Measurements from ENCODE around the gene EIF3K.
A peak's percentile ranks its signal among the peaks of the same experiment; 100 is the strongest.

The EIF3K gene

DNA sequence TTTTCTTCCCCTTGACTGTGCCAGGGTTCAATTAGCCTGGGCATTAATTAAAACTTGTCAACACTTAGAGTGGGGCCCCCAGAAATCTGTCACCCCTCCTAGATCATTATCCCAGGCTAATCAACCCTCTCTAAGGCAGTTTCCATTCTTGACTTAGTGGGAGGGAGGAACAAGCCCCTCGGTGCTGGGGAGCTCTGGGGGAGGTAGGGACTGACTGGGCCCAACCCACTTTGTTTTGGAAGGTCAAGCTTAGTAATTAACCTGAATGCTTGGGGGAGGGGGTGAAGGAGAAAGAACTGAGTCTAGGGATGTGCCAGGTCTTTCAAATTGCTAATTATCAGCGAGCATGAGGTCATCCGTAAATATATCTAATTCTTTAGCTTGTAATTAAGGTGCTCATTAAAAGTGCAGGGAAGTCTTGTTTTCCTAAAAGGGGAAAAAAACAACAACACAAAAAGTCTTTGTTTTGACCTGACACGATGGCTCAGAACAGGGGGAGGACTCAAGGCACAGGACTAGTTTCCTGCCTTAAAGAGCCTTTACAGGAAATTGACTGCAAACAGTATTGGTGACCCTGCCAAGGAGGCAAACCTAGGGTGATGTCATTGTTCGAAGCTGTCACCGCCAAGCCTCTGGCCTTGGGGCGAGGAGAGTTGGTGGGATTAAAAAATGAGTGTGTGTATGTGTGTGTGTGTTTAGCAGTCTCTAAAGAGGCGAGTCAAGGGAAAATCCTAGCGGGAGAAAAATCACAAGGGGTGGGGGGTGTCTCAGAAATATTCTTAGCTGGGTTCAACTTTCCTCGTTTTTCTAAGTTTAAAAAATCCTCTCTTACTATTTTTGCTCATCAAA is 47.9 kb downstream of the EIF3K start:
- DNase-seq (ENCODE audit: low read depth, low spot score) = no peak
- Histone ChIP-seq H3K36me3 (ENCODE audit: insufficient read depth, low read length) (peaks cover 5% of the 10 kb centered on the region; the same call in 1 of the 2 replicates), H3K27ac (peak overlapping the region; percentile 97), H3K9me3 (ENCODE audit: low read depth, low read length) (no peaks in the 10 kb centered on the region), H3K9ac (ENCODE audit: insufficient read length) (peak overlapping the region; percentile 68), H3K4me3 (peak overlapping the region; percentile 66)
- no peak for TF ChIP-seq FOXP2 (optimal IDR thresholded peaks at IDR 0.05; ENCODE audit: control extremely low read depth, extremely low read length, insufficient read depth)
- TF ChIP-seq POLR2AphosphoS5 (IDR thresholded peaks at IDR 0.05; ENCODE audit: borderline replicate concordance, low read depth, low read length) = no peak
- no peak for TF ChIP-seq EZH2 (IDR thresholded peaks at IDR 0.05)

- Histone ChIP-seq H3K9ac (ENCODE audit: insufficient read length) (peak overlapping the region; percentile 68), H3K27ac (peak overlapping the region; percentile 97), H3K9me3 (ENCODE audit: low read depth, low read length) (no peaks in the 10 kb centered on the region), H3K4me3 (peak overlapping the region; percentile 66), H3K36me3 (ENCODE audit: insufficient read depth, low read length) (peaks cover 5% of the 10 kb centered on the region; the same call in 1 of the 2 replicates)
- DNase-seq (ENCODE audit: low read depth, low spot score) = no peak
- TF ChIP-seq FOXP2 (optimal IDR thresholded peaks at IDR 0.05; ENCODE audit: control extremely low read depth, extremely low read length, insufficient read depth) (peak; percentile 76), EZH2 (IDR thresholded peaks at IDR 0.05) (no peak)
Observed at GRCh38 chr19:38667661-38668171, 48.7 kb downstream of the EIF3K start.

DNA sequence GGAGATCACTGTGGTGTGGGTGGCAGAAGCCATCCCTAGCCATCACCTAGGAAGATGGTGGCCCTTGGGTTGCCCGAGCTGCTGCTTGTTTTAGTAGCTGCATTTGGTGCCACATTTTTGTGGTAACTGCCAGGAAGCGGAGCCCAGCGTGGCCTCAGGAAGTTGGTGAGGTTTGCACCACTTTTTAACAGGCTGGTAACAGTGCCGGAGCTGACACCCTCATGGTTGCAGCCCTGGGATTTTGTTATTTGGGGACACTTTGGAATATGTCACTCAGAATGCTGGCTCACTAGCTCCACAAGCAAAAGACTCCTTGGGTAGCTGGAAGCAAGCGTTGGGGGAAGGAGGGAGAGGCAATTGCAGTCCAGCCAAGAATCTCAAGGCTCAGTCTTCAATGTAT is 50.6 kb downstream of the EIF3K start:
- peaks cover 5% of the 10 kb centered on the region; the same call in 1 of the 2 replicates for H3K36me3 ChIP-seq (ENCODE audit: insufficient read depth, low read length)
- H3K9me3 ChIP-seq (ENCODE audit: low read depth, low read length) = no peaks in the 10 kb centered on the region
- no peak overlapping the region for H3K9ac ChIP-seq (ENCODE audit: insufficient read length)
- TF ChIP-seq FOXP2 (optimal IDR thresholded peaks at IDR 0.05; ENCODE audit: control extremely low read depth, extremely low read length, insufficient read depth) = no peak
- TF ChIP-seq EZH2 (IDR thresholded peaks at IDR 0.05) = no peak
- no peak for TF ChIP-seq POLR2AphosphoS5 (IDR thresholded peaks at IDR 0.05; ENCODE audit: borderline replicate concordance, low read depth, low read length)
- H3K4me3 ChIP-seq = peak overlapping the region; percentile 34; the same call in 1 of the 2 replicates
- DNase-seq (ENCODE audit: low read depth, low spot score) = no peak
- H3K27ac ChIP-seq = peak overlapping the region; percentile 79

DNA sequence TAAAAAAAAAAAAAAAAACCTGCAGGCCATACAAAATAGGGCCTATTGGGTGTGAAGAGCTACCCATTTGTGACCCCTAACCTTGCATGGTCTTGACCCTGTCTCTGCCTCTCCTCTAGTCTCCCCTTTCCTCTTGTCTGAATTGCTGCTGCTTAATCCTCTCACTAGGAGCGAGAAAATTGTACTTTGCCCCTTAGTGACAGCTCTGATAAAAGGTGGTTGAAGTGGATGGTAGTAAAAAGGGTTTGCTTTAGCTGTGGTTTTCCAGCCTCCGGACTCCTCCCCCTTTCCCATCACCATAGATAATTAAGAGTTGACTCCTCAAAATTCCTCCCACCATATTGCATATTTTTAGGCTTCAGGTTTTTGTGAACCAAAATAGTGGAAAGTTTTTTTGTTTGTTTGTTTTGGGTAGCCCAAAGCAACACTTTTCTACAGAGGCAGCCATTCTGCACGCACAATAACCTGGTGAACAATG is 52.0 kb downstream of the EIF3K start:
- TF ChIP-seq POLR2AphosphoS5 (IDR thresholded peaks at IDR 0.05; ENCODE audit: borderline replicate concordance, low read depth, low read length) (no peak), FOXP2 (optimal IDR thresholded peaks at IDR 0.05; ENCODE audit: control extremely low read depth, extremely low read length, insufficient read depth) (no peak), EZH2 (IDR thresholded peaks at IDR 0.05) (no peak)
- peak overlapping the region; percentile 43 for H3K27ac ChIP-seq
- no peak overlapping the region for H3K9ac ChIP-seq (ENCODE audit: insufficient read length)
- peak overlapping the region; percentile 46 for H3K4me3 ChIP-seq
- DNase-seq (ENCODE audit: low read depth, low spot score) = peak; percentile 42
- no peaks in the 10 kb centered on the region for H3K9me3 ChIP-seq (ENCODE audit: low read depth, low read length)
- peaks cover 5% of the 10 kb centered on the region; the same call in 1 of the 2 replicates for H3K36me3 ChIP-seq (ENCODE audit: insufficient read depth, low read length)

- no peak for TF ChIP-seq FOXP2 (optimal IDR thresholded peaks at IDR 0.05; ENCODE audit: control extremely low read depth, extremely low read length, insufficient read depth)
- TF ChIP-seq POLR2AphosphoS5 (IDR thresholded peaks at IDR 0.05; ENCODE audit: borderline replicate concordance, low read depth, low read length) = no peak
- no peak for TF ChIP-seq EZH2 (IDR thresholded peaks at IDR 0.05)
- Histone ChIP-seq H3K9ac (ENCODE audit: insufficient read length) (no peak overlapping the region), H3K27ac (peak overlapping the region; percentile 43)
Observed at GRCh38 chr19:38671654-38672053, 52.7 kb downstream of the EIF3K start.

DNA sequence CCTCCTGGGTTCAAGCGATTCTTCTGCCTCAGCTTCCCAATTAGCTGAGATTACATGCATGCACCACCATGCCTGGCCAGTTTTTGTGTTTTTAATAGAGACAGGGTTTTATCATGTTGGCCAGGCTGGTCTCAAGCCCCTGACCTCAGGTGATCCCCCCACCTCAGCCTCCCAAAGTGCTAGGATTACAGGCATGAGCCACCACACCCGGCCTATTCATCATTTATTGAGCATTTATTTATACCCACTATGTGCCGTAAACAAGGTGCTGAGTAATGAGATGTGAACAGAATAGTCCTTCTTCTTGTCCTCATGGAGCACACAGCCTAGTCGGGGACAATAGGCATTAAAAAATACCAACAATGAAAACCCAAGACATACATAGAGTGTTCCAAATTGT is 54.0 kb downstream of the EIF3K start:
- H3K9ac ChIP-seq (ENCODE audit: insufficient read length) = no peak overlapping the region

More at GRCh38 chr19:38671654-38672053, 52.7 kb downstream of the EIF3K start:
- H3K4me3 ChIP-seq = no peak overlapping the region
- DNase-seq (ENCODE audit: low read depth, low spot score) = no peak
- H3K36me3 ChIP-seq (ENCODE audit: insufficient read depth, low read length) = peaks cover 5% of the 10 kb centered on the region; the same call in 1 of the 2 replicates
- no peaks in the 10 kb centered on the region for H3K9me3 ChIP-seq (ENCODE audit: low read depth, low read length)

DNA sequence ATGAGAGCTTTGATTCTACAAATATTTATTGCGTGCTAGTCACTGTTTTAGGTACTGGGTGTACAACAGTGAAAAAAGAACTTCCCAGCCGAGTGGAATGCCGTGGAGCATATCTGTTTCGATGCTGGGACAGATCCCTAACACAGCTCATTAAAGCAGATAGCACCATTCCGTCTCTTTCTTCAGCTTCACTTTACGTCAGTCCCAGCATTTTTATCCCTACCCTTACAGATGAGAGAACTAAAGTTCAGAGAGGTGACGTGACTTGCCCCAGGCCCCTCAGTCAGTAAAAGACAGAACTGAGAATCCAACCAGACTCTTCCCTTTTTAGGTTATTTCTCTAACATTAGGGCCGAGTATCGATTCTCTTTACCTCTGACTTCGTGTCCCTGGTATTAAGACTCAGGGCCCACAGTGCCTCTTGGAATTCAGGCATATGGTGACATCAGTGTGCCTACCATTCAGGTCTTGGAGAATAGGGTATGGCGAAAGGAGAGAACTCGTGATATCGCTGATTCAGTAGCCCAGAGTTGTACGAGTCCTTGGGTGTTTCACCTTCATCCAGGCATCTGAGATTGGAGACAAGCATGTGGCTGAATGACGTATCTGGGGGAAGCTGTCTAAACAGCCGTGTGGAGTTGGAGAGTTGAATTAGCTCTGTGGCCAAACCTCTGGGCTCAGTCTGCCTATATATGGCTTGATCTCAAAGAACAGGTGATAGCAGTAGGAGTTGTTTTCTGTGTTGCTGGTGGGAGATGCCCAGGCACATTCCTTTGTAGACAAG is 55.6 kb downstream of the EIF3K start:
- H3K27ac ChIP-seq = no peak overlapping the region
- H3K36me3 ChIP-seq (ENCODE audit: insufficient read depth, low read length) = peaks cover 5% of the 10 kb centered on the region; the same call in 1 of the 2 replicates
- DNase-seq (ENCODE audit: low read depth, low spot score) = no peak
- no peak overlapping the region for H3K9ac ChIP-seq (ENCODE audit: insufficient read length)
- H3K9me3 ChIP-seq (ENCODE audit: low read depth, low read length) = no peaks in the 10 kb centered on the region
- no peak overlapping the region for H3K4me3 ChIP-seq
- no peak for TF ChIP-seq EZH2 (IDR thresholded peaks at IDR 0.05)
- no peak for TF ChIP-seq FOXP2 (optimal IDR thresholded peaks at IDR 0.05; ENCODE audit: control extremely low read depth, extremely low read length, insufficient read depth)
- no peak for TF ChIP-seq POLR2AphosphoS5 (IDR thresholded peaks at IDR 0.05; ENCODE audit: borderline replicate concordance, low read depth, low read length)

More for the DNA sequence above, 54.0 kb downstream of the EIF3K start:
- H3K4me3 ChIP-seq = no peak overlapping the region
- no peak overlapping the region for H3K27ac ChIP-seq
- TF ChIP-seq EZH2 (IDR thresholded peaks at IDR 0.05) (no peak), FOXP2 (optimal IDR thresholded peaks at IDR 0.05; ENCODE audit: control extremely low read depth, extremely low read length, insufficient read depth) (no peak), POLR2AphosphoS5 (IDR thresholded peaks at IDR 0.05; ENCODE audit: borderline replicate concordance, low read depth, low read length) (no peak)
- peaks cover 5% of the 10 kb centered on the region; the same call in 1 of the 2 replicates for H3K36me3 ChIP-seq (ENCODE audit: insufficient read depth, low read length)
- no peak for DNase-seq (ENCODE audit: low read depth, low spot score)
- H3K9me3 ChIP-seq (ENCODE audit: low read depth, low read length) = no peaks in the 10 kb centered on the region

GRCh38 chr19:38675611-38676010 is 56.6 kb downstream of the EIF3K start:
- H3K9me3 ChIP-seq (ENCODE audit: low read depth, low read length) = no peaks in the 10 kb centered on the region
- TF ChIP-seq FOXP2 (optimal IDR thresholded peaks at IDR 0.05; ENCODE audit: control extremely low read depth, extremely low read length, insufficient read depth) = no peak
- TF ChIP-seq EZH2 (IDR thresholded peaks at IDR 0.05) = no peak
- no peak for TF ChIP-seq POLR2AphosphoS5 (IDR thresholded peaks at IDR 0.05; ENCODE audit: borderline replicate concordance, low read depth, low read length)
- H3K27ac ChIP-seq = peak overlapping the region; percentile 11; the same call in 1 of the 2 replicates
- no peak overlapping the region for H3K4me3 ChIP-seq
- no peak overlapping the region for H3K9ac ChIP-seq (ENCODE audit: insufficient read length)
- DNase-seq (ENCODE audit: low read depth, low spot score) = no peak
- peaks cover 5% of the 10 kb centered on the region; the same call in 1 of the 2 replicates for H3K36me3 ChIP-seq (ENCODE audit: insufficient read depth, low read length)

All from SK-N-MC (cell line).